Measurements from ENCODE around the gene MAP4. TPM values are rescaled to one million over a fixed set of nuclear protein-coding genes. Genes with fewer than 3 reads are reported as not detected.

MAP4 gene
- total RNA-seq, 2 donors from 2014 or later, result 152 to 169 TPM

DNA sequence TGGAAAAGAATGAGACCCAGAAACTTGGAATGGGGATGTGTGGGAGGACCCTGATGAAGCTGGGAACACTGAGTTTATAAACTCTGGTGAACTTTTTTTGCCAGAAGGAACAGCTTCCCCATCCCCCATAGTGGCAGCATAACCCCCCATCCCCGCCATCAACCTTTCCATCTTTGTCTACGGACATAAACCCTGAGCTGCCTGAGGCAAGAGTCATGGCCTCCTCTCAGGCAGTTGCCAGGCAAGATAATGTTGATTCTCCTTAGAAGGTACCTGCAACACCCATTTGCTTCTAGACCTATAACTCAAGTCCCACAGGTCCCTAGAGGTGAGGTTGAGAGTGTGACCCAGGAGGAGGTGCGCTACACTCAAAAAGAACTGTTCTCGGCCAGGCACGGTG lies 11.5 kb downstream of the MAP4 start:
- TF ChIP-seq, protein P1, sequence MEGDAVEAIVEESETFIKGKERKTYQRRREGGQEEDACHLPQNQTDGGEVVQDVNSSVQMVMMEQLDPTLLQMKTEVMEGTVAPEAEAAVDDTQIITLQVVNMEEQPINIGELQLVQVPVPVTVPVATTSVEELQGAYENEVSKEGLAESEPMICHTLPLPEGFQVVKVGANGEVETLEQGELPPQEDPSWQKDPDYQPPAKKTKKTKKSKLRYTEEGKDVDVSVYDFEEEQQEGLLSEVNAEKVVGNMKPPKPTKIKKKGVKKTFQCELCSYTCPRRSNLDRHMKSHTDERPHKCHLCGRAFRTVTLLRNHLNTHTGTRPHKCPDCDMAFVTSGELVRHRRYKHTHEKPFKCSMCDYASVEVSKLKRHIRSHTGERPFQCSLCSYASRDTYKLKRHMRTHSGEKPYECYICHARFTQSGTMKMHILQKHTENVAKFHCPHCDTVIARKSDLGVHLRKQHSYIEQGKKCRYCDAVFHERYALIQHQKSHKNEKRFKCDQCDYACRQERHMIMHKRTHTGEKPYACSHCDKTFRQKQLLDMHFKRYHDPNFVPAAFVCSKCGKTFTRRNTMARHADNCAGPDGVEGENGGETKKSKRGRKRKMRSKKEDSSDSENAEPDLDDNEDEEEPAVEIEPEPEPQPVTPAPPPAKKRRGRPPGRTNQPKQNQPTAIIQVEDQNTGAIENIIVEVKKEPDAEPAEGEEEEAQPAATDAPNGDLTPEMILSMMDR (conservative IDR thresholded peaks at IDR 0.05), result no peak
- Mint-ChIP-seq H3K4me1 (peaks cover 1% of the 10 kb centered on the region), H3K27me3 (ENCODE audit: insufficient read depth) (no peaks in the 10 kb centered on the region), H3K9me3 (no peaks in the 10 kb centered on the region), H3K36me3 (ENCODE audit: low read depth) (peaks cover 18% of the 10 kb centered on the region), H3K27ac (no peak overlapping the region), H3K4me3 (no peak overlapping the region)
- H3K27me3 ChIP-seq (ENCODE audit: control insufficient read depth, insufficient read depth, low read length, poor library complexity, severe bottlenecking), result no peaks in the 10 kb centered on the region
- WGBS, 2 experiments (ENCODE audit: insufficient coverage in 1 of 2, insufficient read length in 1 of 2), result 86 to 91% methylated on average over 3 to 5 of the region's 5 CpGs
- no peaks in the 10 kb centered on the region for H3K9me3 ChIP-seq (ENCODE audit: control insufficient read depth, low read length)
- DNase-seq, result no peak
- H3K36me3 ChIP-seq (ENCODE audit: control insufficient read depth, insufficient read depth, low read length), result peaks cover 10% of the 10 kb centered on the region
- no peaks in the 10 kb centered on the region for H3K4me1 ChIP-seq (ENCODE audit: control insufficient read depth, insufficient read depth, low read length)
- H3K9ac ChIP-seq (ENCODE audit: extremely low read depth, low read length, poor library complexity, severe bottlenecking), result no peak overlapping the region
- no peak overlapping the region for H3K27ac ChIP-seq (ENCODE audit: low read depth, low read length)
- no peak overlapping the region for H3K4me3 ChIP-seq (ENCODE audit: low read length)

DNA sequence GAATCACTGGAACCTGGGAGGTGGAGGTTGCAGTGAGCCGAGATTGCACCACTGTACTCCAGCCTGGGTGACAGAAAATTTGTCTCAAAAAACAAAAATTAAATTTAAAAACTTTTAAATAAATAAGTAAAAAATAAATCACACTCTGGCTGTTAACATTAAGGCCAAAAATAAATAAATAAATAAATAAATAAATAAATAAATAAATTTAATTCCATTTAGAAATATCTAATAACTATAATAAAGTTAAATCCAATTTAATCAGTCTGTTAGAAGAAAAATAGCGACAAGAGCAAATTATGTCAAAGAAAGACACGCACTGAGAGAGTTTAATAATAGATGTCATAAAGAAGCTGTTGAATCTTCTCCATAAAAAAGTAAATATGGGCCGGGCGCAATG lies 13.4 kb downstream of the MAP4 start:
- H3K27ac Mint-ChIP-seq, result no peak overlapping the region
- WGBS, 2 experiments (ENCODE audit: insufficient coverage in 1 of 2, insufficient read length in 1 of 2), result 90 to 95% methylated on average over 2 to 5 of the region's 5 CpGs
- Histone ChIP-seq H3K4me1 (ENCODE audit: control insufficient read depth, insufficient read depth, low read length) (no peaks in the 10 kb centered on the region), H3K9me3 (ENCODE audit: control insufficient read depth, low read length) (no peaks in the 10 kb centered on the region), H3K36me3 (ENCODE audit: control insufficient read depth, insufficient read depth, low read length) (peaks cover 20% of the 10 kb centered on the region), H3K27ac (ENCODE audit: low read depth, low read length) (no peak overlapping the region), H3K27me3 (ENCODE audit: control insufficient read depth, insufficient read depth, low read length, poor library complexity, severe bottlenecking) (no peaks in the 10 kb centered on the region), H3K9ac (ENCODE audit: extremely low read depth, low read length, poor library complexity, severe bottlenecking) (no peak overlapping the region), H3K4me3 (ENCODE audit: low read length) (no peak overlapping the region)
- H3K4me3 Mint-ChIP-seq, result no peak overlapping the region
- H3K9me3 Mint-ChIP-seq, result no peaks in the 10 kb centered on the region
- peaks cover 9% of the 10 kb centered on the region for H3K36me3 Mint-ChIP-seq (ENCODE audit: low read depth)
- peaks cover 10% of the 10 kb centered on the region for H3K4me1 Mint-ChIP-seq
- no peaks in the 10 kb centered on the region for H3K27me3 Mint-ChIP-seq (ENCODE audit: insufficient read depth)
- TF ChIP-seq, protein P1 (conservative IDR thresholded peaks at IDR 0.05), result no peak
- no peak for DNase-seq

DNA sequence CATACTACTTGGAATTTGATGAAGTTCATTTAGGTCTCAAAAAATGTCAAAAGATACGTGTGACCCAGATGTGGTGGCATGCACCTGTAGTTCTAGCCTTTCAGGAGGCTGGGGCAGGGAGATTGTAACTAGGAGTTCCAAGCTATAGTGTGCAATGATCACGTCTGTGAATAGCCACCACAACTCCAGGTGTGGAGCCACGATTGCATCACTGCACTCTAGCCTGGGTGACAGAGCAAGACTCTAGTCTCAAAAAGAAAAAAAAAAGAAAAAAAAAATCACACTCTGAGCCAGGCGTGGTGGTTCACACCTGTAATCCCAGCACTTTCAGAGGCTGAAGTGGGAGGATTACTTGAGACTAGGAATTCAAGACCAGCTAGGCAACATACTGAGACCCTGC lies 14.2 kb downstream of the MAP4 start:
- Histone ChIP-seq H3K27me3 (ENCODE audit: control insufficient read depth, insufficient read depth, low read length, poor library complexity, severe bottlenecking) (no peaks in the 10 kb centered on the region), H3K27ac (ENCODE audit: low read depth, low read length) (no peak overlapping the region), H3K36me3 (ENCODE audit: control insufficient read depth, insufficient read depth, low read length) (peaks cover 22% of the 10 kb centered on the region), H3K4me1 (ENCODE audit: control insufficient read depth, insufficient read depth, low read length) (no peaks in the 10 kb centered on the region), H3K9ac (ENCODE audit: extremely low read depth, low read length, poor library complexity, severe bottlenecking) (no peak overlapping the region), H3K4me3 (ENCODE audit: low read length) (no peak overlapping the region), H3K9me3 (ENCODE audit: control insufficient read depth, low read length) (no peaks in the 10 kb centered on the region)
- no peaks in the 10 kb centered on the region for H3K27me3 Mint-ChIP-seq (ENCODE audit: insufficient read depth)
- H3K4me3 Mint-ChIP-seq, result no peak overlapping the region
- no peak overlapping the region for H3K27ac Mint-ChIP-seq
- peaks cover 10% of the 10 kb centered on the region for H3K4me1 Mint-ChIP-seq
- no peaks in the 10 kb centered on the region for H3K9me3 Mint-ChIP-seq
- TF ChIP-seq, protein P1 (conservative IDR thresholded peaks at IDR 0.05), result no peak
- DNase-seq, result no peak
- 94% methylated on average over 2 to 4 of the region's 4 CpGs for WGBS, 2 experiments (ENCODE audit: insufficient coverage in 1 of 2, insufficient read length in 1 of 2)
- peaks cover 14% of the 10 kb centered on the region for H3K36me3 Mint-ChIP-seq (ENCODE audit: low read depth)
